GM18907 (cell line): ENCODE measurements around the gene TAF1B.

Experiments
- ATAC-seq: cut with Tn5 transposase; IDR thresholded peaks from one replicate; pipeline ENCODE4 v1.9.1; 2021; ENCODE audit warnings: mild to moderate bottlenecking, moderate library complexity; ENCODE audit not compliant: unreplicated experiment

The TAF1B gene

DNA sequence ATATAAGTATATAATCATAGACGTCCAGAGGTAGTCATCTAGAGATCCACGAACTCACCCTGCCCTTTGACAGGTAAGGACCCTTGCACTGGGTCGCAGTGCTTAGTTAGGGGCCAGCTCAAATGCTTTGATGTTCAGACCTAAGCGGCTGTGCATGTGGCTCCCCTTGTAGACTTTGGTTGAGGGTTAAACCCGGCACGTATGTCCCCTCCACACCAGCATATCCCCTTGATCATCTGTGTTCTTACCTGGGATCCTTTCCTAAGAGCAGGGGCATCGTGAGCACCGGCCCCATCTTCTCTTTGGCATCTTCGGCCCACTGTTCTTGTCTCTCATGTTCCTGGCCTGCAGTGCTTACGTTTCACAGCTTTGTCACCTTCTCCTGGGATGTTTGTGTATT is 139.6 kb downstream of the TAF1B start:
- ATAC-seq: no peak

DNA sequence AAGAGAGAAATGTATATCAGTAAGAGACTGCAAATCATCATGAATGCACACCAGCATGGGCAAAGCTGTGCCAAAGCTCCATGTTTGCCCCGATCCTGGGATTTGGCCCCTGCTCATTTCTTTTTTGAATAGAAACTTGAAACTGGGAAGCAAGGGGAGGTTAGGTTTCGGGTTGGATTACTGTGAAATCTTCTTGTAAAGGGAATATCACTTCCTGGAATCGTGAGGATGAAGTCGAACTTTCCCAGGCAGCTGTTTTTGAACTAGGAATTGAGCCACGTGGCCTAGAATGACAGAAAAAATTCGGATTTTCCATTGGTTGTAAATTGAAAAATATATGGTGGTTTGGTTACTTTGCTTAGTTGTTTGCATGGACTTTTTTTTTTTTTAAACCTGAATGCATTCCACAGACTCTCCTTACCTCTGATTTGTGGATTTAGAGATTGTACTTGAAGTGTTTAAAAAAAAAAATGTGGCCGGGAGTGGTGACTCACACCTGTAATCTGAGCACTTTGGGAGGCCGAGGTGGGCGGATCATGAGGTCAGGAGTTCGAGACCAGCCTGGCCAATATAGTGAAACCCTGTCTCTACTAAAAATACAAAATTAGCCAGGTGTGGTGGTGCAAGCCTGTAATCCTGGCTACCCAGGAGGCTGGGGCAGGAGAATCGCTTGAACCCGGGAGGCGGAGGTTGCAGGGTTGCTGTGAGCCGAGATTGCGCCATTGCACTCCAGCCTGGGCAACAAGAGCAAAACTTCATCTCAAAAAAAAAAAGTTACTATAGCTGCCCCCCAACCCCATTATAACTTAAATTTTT is 140.3 kb downstream of the TAF1B start:
- no peak for ATAC-seq
